MV-4-11 (cell line): ENCODE data around the gene RPL15.

Source experiments
- DNase-seq: peaks from one replicate; lab custom pipeline; 2025; lab: John Stamatoyannopoulos, UW

Gene RPL15

DNA sequence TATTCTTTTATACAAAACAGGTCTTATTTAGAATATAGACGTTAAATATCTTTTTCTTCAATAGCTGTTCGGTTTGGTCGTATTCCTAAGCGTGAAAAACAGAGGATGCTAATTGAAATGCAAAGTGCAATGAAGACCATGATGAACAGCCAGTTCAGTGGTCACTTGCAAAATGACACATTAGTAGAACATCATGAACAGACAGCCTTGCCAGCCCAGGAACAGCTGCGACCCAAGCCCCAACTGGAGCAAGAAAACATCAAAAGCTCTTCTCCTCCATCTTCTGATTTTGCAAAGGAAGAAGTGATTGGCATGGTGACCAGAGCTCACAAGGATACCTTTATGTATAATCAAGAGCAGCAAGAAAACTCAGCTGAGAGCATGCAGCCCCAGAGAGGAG is 45.0 kb downstream of the RPL15 start:
- DNase-seq = no peak

GRCh38 chr3:23964537-23965235 is 47.8 kb downstream of the RPL15 start:
- no peak for DNase-seq

GRCh38 chr3:23966328-23966727 is 49.4 kb downstream of the RPL15 start:
- no peak for DNase-seq

DNA sequence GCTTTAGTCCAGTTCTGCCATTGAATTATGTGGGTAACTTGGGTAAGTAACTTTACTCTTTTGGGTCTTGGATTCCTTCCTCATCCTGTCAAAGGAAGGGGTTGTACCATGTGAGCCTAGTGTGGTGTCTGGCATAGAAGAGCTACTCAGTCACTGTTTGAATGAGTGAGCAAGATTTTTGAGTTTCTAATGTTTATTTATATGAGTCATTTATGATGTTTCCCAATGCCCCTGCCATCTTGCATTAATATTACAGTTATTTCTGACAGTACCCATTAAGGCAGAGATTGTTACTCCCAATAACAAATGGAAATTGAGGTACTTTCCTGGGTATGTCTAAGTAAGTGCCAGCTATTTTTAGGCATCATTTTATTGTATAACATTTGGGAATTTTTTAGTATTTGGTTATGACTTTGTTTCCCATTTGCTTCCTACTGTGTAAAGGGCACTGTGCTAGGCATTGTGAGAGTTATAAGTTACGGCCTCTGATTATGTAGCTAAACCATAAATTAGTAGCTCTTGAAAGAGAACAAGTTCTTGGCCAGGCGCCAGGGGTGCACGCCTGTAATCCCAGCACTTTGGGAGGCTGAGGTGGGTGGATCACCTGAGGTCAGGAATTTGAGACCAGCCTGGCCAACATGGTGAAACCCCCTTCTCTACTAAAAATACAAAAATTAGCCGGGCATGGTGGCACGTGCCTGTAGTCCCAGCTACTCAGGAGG is 51.7 kb downstream of the RPL15 start:
- no peak for DNase-seq

DNA sequence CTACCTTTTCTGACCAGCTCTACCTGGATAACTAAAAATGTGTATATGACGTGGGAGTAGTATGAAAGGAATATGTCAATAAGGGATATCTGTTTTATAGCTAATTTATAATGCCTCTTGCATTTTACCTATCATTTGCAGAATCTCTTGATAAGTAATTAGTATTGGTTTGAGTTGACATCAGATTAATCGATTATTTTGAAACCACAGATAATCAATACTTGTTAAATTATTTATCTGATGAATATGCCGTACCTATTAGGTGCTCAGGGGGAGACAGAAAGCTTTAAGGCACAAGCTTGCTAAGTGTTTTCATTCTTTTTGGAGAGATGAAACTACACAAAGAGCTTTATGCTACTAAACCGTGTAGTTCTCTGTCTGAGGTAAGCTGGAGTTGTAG is 52.5 kb downstream of the RPL15 start:
- DNase-seq = no peak
